Left forelimb (tissue), 1 donor: ENCODE results near the gene KIF2C.
"Not testable (repeated sequence)": the region's sequence is repeated elsewhere in the genome, so short reads cannot be mapped to it uniquely, and the experiment has no call there.

Experiments
- DNase-seq: peaks from one replicate; pipeline ENCODE4 v3.0.0-alpha.2; 2018; ENCODE audit warnings: low spot score

Gene KIF2C

GRCh38 chr1:44812822-44813543, 73.3 kb downstream of the KIF2C start:
- DNase-seq, result no peak

- DNase-seq, result not testable (repeated sequence)
These were observed 76.3 kb downstream of the KIF2C start for GRCh38 chr1:44815926-44816325.

- no peak for DNase-seq
These were observed 77.7 kb downstream of the KIF2C start for GRCh38 chr1:44817307-44817706.
